ENCODE data around the gene CHGA. TPM values are rescaled to one million over a fixed set of nuclear protein-coding genes. Genes with fewer than 3 reads are reported as not detected.

CHGA gene
- total and polyA plus RNA-seq, 2 donors (not counting 1 experiment from before 2014, with no cell fraction given), result not detected

DNA sequence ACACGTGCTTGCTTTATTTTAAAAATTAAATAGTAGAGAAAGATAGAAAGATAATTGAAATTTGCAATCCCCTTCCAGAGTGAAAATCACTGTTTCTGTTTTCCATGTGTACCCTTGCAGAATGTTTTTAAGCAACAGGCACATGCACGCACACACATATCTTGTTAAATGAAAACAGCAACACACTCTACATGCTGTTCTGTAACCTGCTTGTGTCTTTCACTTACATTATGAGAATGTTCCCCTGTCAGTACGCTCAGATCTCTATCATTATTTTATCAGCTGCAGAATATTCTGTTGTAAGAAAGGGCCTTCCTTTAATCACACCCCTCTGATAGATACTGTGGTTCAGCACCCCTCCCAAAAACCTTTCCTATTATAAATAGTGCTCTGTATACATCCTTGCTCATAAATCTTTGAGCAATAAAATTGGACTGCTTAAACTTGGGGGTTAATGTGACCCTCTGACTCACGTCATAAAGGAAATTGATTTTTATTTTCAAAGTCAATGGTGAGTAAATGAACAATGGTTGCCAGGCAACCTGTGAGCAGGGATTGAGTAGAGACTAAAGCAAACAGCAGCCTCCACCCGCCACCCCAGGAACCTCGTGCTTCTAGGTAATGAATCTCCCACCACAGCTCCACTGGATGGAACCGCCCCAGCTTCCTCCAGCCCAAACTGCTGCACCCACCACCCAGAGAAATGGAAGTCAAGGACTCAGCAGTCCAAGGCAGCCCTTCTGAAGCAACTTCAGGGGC lies 31.9 kb upstream of the CHGA start:
- Mint-ChIP-seq H3K4me3 (no peak overlapping the region), H3K4me1 (no peaks in the 10 kb centered on the region), H3K27ac (no peak overlapping the region), H3K27me3 (peaks cover 46% of the 10 kb centered on the region), H3K9me3 (ENCODE audit: insufficient read depth) (no peaks in the 10 kb centered on the region)
- ChIA-PET CTCF (no interaction called here), POLR2A (no interaction called here)
- H3K4me1 ChIP-seq (ENCODE audit: control insufficient read depth in 2 of 2, insufficient read depth in 2 of 2, low read length in 2 of 2), result no peaks in the 10 kb centered on the region
- 37% methylated on average over 3 of the region's 7 CpGs for WGBS (ENCODE audit: insufficient coverage)
- H3K36me3 ChIP-seq (replicated peaks in 1 of 2; ENCODE audit: control extremely low read depth in 1 of 2, control insufficient read depth in 1 of 2, extremely low read depth in 1 of 2, insufficient read depth in 2 of 2, low read length in 1 of 2), result no peaks in the 10 kb centered on the region
- DNase-seq (no peak), ATAC-seq (ENCODE audit: low read depth) (no peak)
- no peak overlapping the region for H3K4me3 ChIP-seq (ENCODE audit: control extremely low read depth in 1 of 5, extremely low read depth in 1 of 5, insufficient read depth in 1 of 5, low read depth in 2 of 5, low read length in 4 of 5)
- intact Hi-C loops (cut with micrococcal nuclease), result no loop called here
- no peak overlapping the region for H2AFZ ChIP-seq (ENCODE audit: insufficient read depth, low read depth, low read length, poor library complexity, severe bottlenecking)
- H3K9ac ChIP-seq (ENCODE audit: low read length), result no peak overlapping the region
- H3K27ac ChIP-seq (ENCODE audit: low read length in 2 of 2), result no peak overlapping the region
- no peaks in the 10 kb centered on the region for H4K20me1 ChIP-seq (ENCODE audit: control insufficient read depth, insufficient read depth, low read length, poor library complexity, severe bottlenecking)
- H3K79me2 ChIP-seq (ENCODE audit: control insufficient read depth, insufficient read depth, low read length), result no peaks in the 10 kb centered on the region
- peaks cover 0 to 19% (median 0%) of the 10 kb centered on the region in 3 donors for H3K9me3 ChIP-seq (ENCODE audit: control extremely low read depth in 1 of 3, control insufficient read depth in 2 of 3, insufficient read depth in 1 of 3, low read length in 2 of 3)
- H3K27me3 ChIP-seq (replicated peaks in 1 of 4; ENCODE audit: control extremely low read depth in 1 of 4, control insufficient read depth in 3 of 4, insufficient read depth in 4 of 4, low read length in 3 of 4), result peaks cover 0 to 25% (median 5%) of the 10 kb centered on the region in 4 experiments
- H3K4me2 ChIP-seq (replicated peaks; ENCODE audit: low read depth, low read length, poor library complexity, severe bottlenecking), result no peak overlapping the region
- TF ChIP-seq EZH2 (IDR thresholded peaks at IDR 0.05; ENCODE audit: borderline replicate concordance, insufficient read depth, low read depth, low read length, poor library complexity, severe bottlenecking), result no peak
- TF ChIP-seq, protein P1, sequence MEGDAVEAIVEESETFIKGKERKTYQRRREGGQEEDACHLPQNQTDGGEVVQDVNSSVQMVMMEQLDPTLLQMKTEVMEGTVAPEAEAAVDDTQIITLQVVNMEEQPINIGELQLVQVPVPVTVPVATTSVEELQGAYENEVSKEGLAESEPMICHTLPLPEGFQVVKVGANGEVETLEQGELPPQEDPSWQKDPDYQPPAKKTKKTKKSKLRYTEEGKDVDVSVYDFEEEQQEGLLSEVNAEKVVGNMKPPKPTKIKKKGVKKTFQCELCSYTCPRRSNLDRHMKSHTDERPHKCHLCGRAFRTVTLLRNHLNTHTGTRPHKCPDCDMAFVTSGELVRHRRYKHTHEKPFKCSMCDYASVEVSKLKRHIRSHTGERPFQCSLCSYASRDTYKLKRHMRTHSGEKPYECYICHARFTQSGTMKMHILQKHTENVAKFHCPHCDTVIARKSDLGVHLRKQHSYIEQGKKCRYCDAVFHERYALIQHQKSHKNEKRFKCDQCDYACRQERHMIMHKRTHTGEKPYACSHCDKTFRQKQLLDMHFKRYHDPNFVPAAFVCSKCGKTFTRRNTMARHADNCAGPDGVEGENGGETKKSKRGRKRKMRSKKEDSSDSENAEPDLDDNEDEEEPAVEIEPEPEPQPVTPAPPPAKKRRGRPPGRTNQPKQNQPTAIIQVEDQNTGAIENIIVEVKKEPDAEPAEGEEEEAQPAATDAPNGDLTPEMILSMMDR (IDR thresholded peaks at IDR 0.05), result no peak

- Histone ChIP-seq H3K9me3 (ENCODE audit: control extremely low read depth in 1 of 3, control insufficient read depth in 2 of 3, insufficient read depth in 1 of 3, low read length in 2 of 3) (peaks cover 0 to 19% (median 0%) of the 10 kb centered on the region in 3 donors), H3K9ac (ENCODE audit: low read length) (no peak overlapping the region), H2AFZ (ENCODE audit: insufficient read depth, low read depth, low read length, poor library complexity, severe bottlenecking) (no peak overlapping the region), H4K20me1 (ENCODE audit: control insufficient read depth, insufficient read depth, low read length, poor library complexity, severe bottlenecking) (no peaks in the 10 kb centered on the region), H3K4me1 (ENCODE audit: control insufficient read depth in 2 of 2, insufficient read depth in 2 of 2, low read length in 2 of 2) (no peaks in the 10 kb centered on the region), H3K27me3 (replicated peaks in 1 of 4; ENCODE audit: control extremely low read depth in 1 of 4, control insufficient read depth in 3 of 4, insufficient read depth in 4 of 4, low read length in 3 of 4) (peaks cover 0 to 21% (median 3%) of the 10 kb centered on the region in 4 experiments), H3K36me3 (replicated peaks in 1 of 2; ENCODE audit: control extremely low read depth in 1 of 2, control insufficient read depth in 1 of 2, extremely low read depth in 1 of 2, insufficient read depth in 2 of 2, low read length in 1 of 2) (no peaks in the 10 kb centered on the region), H3K4me3 (ENCODE audit: control extremely low read depth in 1 of 5, extremely low read depth in 1 of 5, insufficient read depth in 1 of 5, low read depth in 2 of 5, low read length in 4 of 5) (no peak overlapping the region), H3K4me2 (replicated peaks; ENCODE audit: low read depth, low read length, poor library complexity, severe bottlenecking) (no peak overlapping the region), H3K27ac (ENCODE audit: low read length in 2 of 2) (no peak overlapping the region), H3K79me2 (ENCODE audit: control insufficient read depth, insufficient read depth, low read length) (no peaks in the 10 kb centered on the region)
- H3K9me3 Mint-ChIP-seq (ENCODE audit: insufficient read depth), result no peaks in the 10 kb centered on the region
- CTCF ChIA-PET, result no interaction called here
- POLR2A ChIA-PET, result no interaction called here
- H3K27ac Mint-ChIP-seq, result no peak overlapping the region
- no peak overlapping the region for H3K4me3 Mint-ChIP-seq
- no peaks in the 10 kb centered on the region for H3K4me1 Mint-ChIP-seq
- intact Hi-C loops (cut with micrococcal nuclease), result no loop called here
- H3K27me3 Mint-ChIP-seq, result peaks cover 43% of the 10 kb centered on the region
- TF ChIP-seq EZH2 (IDR thresholded peaks at IDR 0.05; ENCODE audit: borderline replicate concordance, insufficient read depth, low read depth, low read length, poor library complexity, severe bottlenecking), result no peak
- TF ChIP-seq, protein P1 (IDR thresholded peaks at IDR 0.05), result no peak
- DNase-seq, result no peak
- ATAC-seq (ENCODE audit: low read depth), result no peak
These were observed 30.4 kb upstream of the CHGA start for GRCh38 chr14:92892589-92892988.

All from B cell (primary cell).